Activated naive CD8-positive, alpha-beta T cell treated with anti-CD3 and anti-CD28 coated beads, Interleukin-2, amount 50 U/mL, for 24 hours (primary cell): ENCODE measurements around the gene SART3.

Experiments
- ATAC-seq: fragments of 150-1000 bp; cut with Tn5 transposase; one replicate; pipeline ENCODE4 v1.10.0; 2021
- DNase-seq: peaks from one replicate; pipeline ENCODE4 v3.0.0; 2021
- H3K27ac Mint-ChIP-seq: one replicate; pipeline ENCODE4 v1.8.0; 2021; ENCODE audit warnings: mild to moderate bottlenecking, mixed read lengths
- H3K27me3 Mint-ChIP-seq: one replicate; pipeline ENCODE4 v1.8.0; 2021; ENCODE audit warnings: mixed read lengths
- H3K36me3 Mint-ChIP-seq: one replicate; pipeline ENCODE4 v1.8.0; 2021; ENCODE audit warnings: low read depth, mixed read lengths
- H3K4me1 Mint-ChIP-seq: one replicate; pipeline ENCODE4 v1.8.0; 2021; ENCODE audit warnings: mixed read lengths
- H3K4me3 Mint-ChIP-seq: one replicate; pipeline ENCODE4 v1.8.0; 2021; ENCODE audit warnings: mild to moderate bottlenecking, moderate library complexity, mixed read lengths
- H3K9me3 Mint-ChIP-seq: one replicate; pipeline ENCODE4 v1.8.0; 2021; ENCODE audit warnings: mixed read lengths

The SART3 gene

GRCh38 chr12:108473400-108474055, 87.4 kb downstream of the SART3 start:
- Mint-ChIP-seq H3K27ac (no peak overlapping the region), H3K36me3 (no peaks in the 10 kb centered on the region), H3K27me3 (peaks cover 6% of the 10 kb centered on the region), H3K9me3 (no peaks in the 10 kb centered on the region), H3K4me3 (no peak overlapping the region), H3K4me1 (no peaks in the 10 kb centered on the region)
- no peak for DNase-seq
- ATAC-seq, result no peak
